HG02973 (cell line): ENCODE results near the gene HSD11B2.
"Not testable (repeated sequence)": the region's sequence is repeated elsewhere in the genome, so short reads cannot be mapped to it uniquely, and the experiment has no call there.

Source experiments
- ATAC-seq: cut with Tn5 transposase; IDR thresholded peaks from one replicate; pipeline ENCODE4 v1.9.1; 2021; ENCODE audit warnings: moderate library complexity; ENCODE audit not compliant: unreplicated experiment

HSD11B2 gene

DNA sequence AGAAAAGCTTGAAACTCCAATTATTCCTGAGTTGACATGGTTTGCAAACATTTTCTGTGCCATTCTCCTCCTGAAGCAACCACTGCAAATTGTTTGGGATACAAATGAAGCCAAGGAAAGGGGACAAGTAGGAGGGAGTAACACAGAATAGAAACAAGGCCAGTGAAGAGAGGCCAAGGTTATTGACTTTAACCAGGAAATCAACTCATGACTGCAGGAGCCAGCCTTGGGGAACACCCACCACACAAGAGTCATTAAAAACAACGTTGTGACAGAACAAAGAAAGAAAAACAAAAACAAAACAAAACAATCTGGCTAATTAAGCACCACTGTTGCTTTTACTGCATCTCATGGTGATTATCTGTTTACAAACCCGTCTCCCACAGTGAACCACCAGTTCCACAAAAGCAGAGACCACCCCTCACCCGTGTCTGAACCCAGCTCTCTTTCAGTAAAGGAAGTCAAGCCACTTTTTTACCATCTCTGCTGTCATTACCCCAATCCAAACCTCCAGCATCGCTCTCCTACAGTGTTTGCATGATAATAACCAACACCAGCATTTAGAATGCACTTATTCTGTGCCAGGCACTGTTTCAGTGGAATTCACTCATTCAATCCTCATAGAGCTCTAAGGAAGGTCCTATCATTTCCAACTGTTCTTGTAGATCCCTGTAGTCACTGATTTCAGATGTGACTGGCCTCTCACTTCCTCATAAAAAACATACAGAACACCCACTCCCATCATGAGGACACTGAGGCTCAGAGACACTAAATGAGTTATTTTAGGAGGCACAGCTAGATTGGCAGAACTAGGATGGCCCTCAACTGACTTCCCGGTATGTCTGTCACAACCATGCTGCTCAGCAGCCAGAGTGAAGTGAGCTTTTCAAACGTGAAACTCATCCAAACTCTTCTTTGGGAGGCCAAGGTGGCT, 16.7 kb upstream of the HSD11B2 start:
- ATAC-seq: no peak

DNA sequence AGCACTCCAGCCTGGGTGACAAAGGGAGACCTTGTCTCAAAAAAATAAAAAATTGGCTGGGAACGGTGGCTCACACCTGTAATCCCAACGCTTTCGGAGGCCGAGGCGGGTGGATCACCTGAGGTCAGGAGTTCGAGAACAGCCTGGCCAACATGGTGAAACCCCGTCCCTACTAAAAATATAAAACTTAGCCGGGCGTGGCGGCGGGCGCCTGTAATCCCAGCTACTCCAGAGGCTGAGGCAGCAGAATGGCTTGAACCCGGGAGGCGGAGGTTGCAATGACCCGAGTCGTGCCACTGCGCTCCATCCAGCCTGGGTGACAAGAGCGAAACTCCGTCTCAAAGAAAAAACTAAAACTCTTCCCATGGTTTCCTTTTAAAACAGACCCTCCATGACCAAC, 15.5 kb upstream of the HSD11B2 start:
- ATAC-seq: not testable (repeated sequence)

DNA sequence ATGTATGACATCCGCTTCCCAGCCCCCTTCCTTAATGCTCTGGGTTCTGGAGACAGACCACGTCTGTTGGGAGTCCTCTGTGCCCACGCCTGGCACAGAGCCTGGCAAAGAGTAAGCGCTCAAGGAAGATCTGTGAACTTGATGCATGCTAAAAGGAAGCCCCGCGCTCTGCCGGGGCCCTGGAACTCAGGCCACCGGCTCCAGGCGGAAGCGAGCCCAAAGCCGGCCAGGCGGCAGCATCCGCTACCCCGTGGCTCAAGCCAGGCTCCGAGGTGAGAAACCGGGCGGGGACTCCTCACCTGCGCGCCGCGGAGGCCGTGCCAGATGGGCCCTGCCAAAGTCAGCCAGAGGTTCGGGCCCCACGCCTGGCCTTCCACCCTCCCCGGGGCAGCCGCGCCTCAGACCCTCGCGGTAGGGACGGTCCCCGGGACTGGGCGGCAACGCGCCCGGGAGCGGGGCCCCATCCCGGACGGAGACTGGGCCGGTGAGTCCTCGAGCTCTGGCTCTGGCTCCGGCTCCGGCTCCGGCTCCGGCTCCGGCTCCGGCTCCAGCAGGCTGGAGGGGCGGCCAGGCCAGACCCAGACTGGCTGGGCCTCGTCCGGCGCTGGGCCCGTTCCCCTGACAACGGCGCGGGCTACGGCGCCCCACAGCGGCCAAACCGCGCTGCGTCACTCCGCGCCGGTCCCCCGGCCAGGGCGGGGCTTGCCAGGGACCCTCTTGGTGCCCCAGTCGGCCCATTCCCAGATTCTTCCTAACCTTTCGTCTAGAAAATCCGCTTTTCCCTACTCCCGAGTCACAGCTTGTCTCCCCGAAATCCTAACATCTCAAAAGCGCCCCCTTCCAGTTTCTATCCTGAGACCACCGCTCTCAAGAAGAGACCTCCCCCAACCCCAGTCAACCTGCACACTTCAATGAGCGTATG, 14.8 kb upstream of the HSD11B2 start, which contains the start of gene ZDHHC1:
TSS of gene ZDHHC1 (minus strand) at position 606 of the 922 bp plus-strand sequence. CDS start 8,702 bp downstream, outside the sequence.
- ATAC-seq: peak; percentile 58

DNA sequence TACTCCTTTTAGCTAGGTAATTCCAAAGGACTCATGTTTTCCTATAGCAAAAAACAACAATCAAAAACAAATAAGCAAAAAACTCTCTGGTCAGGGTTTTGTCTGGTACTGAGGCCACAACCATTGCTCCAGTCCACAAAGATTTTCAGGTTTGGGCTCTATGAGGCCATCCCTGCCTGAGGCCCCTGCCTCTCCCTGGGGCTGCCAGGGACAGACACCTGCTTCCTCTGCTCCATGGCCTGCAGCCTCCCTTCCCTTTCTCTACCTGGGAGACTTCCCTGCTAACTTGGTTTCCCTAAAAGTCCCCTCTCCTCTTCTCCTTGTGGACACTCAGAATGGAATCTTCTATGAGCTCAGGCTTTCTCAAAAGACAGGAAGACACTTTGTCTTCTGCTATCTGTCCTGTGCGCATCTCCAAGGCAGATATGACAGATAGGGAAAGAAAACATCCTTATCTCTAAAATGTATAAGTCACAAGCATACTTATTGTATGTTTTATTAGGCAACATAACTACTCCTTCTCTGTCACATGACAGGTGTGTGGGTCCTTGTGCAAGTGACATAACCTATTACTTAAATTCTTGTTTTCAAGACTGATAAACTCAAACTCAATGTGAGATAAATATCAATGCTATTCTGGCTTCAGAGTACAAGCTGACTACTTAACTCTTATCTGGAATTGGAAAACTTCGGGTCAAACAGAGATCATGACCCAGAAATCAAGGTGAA, 13.4 kb upstream of the HSD11B2 start:
- ATAC-seq: no peak

DNA sequence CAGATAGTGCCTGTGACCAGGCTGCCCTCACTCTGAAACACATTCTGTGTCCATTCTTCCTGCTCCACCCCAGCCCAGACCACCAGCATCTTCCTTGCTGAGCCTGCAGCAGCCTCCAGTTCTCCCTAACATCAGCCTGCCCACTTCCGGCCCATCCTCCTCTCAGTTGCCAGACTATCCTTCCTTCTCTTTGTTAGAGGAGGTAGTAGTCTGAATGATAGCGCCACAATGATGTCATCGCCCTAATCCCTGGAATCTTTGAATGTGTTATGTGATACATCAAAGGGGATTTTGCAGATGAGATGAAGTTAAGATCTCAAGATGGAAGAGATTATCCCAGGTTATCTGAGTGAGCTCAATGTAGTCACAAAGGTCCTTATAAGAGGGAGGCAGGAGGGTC, 11.4 kb upstream of the HSD11B2 start:
- no peak for ATAC-seq

DNA sequence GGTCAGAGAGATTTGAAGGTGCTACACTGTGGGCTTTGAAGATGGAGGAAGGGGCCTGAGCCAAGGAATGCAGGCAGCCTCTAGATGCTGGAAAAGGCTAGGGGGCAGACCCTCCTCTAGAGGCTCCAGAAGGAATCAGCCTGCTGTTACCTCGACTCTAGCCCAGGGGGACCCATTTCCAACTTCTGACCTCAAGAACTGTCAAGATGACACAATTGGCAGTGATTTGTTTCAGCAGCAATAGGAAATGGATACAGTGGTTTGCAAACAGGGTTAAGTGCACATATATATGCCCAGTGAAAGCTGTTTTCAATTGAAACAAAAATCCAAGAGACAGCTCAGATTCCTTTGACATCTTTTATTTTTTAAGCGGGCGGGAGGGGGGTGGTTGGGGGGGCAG, 11.0 kb upstream of the HSD11B2 start:
- ATAC-seq: no peak

DNA sequence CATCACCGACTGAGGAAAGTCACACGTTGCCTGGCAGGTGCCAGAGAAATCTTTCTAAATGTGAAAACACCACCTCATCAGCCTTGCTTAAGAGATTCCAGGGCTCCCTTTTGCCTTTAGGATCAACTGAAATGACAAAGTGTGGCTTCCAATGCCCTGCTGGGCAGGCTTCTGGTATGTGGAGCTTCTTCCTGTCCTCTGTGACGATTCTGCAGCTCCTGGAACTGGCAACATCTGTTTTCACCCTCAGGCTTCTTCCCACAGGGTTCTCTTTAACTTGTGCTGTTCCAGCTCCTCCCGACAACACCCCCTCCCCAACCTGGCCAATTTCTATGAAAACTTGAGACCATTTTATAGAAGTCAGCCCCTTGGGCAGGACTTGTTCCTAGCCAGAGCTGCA, 9.9 kb upstream of the HSD11B2 start:
- no peak for ATAC-seq

DNA sequence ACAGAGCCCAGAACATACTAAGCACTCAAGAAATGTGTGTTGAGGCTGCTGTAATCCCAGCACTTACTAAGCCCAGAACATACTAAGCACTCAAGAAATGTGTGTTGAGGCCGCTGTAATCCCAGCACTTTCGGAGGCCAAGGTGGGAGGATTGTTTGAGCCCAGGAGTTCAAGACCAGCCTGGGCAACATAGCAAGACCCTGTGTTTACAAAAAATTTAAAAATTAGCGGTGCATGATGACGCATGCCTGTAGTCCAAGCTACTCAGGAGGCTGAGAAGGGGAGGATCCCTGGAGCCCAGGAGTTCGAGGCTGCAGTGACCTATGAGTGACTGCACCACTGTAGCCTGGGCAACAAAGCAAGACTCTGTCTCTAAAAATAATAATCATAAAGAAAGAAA, 7.9 kb upstream of the HSD11B2 start:
- no peak for ATAC-seq

DNA sequence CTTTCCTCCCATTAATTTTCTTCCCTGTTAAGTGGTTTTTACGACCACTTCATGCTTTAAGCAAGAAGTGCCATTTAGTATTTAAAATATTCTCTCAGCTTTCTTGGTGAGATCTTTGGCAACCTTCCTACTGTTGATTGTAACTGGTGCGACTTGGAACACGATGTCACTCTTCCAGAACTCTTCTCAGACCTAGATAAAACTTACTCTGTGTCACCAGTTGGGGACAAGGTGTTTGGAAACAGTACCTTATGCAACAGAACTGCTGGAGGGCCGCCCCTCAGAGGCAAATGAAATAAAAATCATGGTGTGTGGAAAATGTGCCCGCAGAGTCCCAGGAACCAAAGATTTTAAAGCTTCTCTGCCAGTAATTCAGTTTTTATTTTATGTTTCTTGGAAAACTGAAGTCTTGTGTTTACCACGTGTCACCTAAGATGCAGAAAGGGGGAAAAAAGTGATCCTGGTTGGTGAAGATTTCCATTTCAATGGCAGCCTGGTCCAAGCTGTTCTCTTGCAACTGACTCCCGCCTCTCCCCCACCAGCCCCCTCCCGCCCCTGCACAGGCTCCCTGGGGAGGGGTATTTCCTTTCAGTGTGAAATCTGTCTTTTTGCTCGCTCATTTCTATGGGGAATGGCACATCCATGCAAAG, 7.2 kb upstream of the HSD11B2 start:
- ATAC-seq: no peak

DNA sequence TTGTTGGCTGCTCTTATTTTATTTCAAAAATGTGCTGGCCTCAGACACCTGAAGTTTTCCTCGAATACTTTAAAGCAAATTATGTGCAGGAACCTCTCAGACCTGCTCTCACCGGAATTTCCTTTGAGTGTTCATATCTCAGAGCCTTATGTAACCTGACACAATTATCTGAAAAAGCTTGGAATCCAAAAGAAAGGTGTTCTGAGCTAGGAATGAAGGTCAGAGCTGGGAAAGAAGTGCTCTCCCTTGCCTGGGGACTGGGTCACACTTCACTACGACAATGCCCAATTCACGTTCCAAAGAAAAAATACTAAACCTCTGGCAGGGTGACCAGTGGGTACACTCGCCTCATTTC, 6.7 kb upstream of the HSD11B2 start:
- ATAC-seq: no peak

DNA sequence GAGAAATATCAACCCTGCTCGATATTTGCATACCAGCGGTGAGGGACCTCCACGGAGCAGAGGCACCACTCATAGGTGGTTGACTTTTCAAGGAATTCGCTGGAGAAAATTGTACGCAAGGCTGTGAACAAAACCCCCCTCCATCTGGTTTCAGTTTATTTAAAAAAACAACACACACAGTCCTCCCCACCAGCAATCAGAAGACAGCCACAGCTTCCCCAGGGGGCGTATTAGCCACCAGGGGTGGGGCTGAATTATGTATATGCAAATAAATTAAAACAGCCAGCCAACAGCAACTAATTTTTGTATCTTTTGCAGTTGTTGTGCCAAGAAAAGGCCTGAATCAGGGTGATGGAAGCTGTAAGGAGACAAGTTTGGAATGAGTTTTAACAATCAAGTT, 5.9 kb upstream of the HSD11B2 start:
- ATAC-seq: no peak

DNA sequence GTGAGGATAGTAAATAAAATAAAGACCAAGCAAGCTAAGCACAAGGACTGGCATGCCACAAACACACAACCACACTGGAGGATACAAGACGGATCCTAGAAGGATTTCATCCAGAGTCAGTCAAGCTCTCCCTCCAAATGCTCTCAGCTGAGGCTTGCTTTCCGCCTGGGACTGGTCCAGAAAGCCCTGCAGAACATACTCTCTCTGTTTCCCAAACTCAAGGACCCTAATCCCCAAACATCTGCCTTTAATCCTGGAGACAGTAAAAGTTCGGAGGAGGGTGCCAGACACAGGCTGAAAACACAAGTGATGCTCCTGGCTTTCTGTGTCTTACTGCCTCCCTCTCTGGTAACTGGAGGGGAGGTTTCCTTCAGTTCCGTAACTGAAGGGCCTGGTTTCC, 5.3 kb upstream of the HSD11B2 start:
- ATAC-seq: no peak

DNA sequence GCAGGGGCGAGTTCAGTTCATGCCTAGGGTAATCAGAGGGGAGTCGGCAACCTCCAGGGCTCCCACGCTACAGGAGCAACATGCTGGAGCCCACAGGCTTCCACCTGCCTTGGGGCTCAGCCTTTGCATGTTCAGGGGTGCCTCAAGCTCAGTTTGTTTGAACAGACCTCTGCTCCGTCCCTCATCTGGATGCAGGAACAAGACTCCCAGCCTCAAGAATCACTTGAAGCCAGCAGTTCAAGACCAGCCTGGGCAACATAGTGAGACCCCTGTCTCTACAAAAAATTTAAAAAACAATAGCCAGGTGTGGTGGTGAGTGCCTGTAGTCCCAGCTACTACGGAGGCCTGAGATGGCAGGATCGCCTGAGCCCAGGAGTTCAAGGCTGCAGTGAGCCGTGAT, 4.9 kb upstream of the HSD11B2 start:
- no peak for ATAC-seq

DNA sequence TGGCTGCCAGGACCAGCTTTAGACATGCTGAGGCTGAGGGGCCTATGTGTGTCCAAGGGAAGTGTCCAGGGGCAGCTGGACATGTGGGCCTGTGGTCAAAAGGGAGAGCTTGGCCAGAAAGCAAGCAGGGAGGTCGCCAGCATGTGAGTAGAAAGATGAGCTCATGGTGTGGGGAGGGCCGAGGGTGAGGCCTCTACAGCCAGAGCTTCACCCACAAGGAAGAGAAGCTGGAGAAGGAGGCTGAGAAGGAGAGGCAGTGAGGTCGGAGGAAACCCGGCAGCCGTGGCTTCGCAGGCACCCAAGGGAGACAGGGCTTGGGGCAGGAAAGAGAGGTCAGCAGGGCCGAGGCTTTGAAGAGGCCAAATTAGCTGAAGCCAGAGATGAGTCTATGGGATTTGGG, 4.0 kb upstream of the HSD11B2 start:
- no peak for ATAC-seq

DNA sequence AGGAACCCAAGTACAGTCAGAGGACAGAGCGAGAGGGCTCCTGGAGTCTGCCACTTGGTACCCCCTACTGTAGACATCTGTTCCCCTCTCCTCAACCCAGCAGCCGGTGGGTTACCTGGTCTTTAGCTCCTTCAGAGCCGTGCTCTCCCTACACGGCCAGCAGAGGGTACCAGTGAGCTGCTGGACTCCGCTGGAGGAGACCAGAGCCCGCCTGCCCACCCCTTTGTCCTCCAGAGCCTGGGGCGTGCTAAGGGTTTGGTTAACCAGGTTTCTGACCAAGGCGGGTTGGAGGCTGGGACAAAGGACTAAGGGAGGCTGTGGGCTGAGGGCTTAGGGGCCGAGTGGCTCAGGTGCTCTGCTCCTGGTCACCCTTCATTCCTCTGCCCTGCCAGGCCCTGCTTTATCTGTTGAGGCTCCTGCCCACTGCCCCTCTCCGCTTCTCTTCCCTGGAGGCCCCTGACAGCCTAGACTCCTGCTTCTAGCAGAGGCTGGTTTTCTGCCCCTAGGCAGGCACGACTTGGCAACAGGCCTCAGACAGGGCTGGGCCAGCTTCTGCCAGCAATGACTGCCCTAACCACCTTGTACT, 2.7 kb upstream of the HSD11B2 start:
- no peak for ATAC-seq

DNA sequence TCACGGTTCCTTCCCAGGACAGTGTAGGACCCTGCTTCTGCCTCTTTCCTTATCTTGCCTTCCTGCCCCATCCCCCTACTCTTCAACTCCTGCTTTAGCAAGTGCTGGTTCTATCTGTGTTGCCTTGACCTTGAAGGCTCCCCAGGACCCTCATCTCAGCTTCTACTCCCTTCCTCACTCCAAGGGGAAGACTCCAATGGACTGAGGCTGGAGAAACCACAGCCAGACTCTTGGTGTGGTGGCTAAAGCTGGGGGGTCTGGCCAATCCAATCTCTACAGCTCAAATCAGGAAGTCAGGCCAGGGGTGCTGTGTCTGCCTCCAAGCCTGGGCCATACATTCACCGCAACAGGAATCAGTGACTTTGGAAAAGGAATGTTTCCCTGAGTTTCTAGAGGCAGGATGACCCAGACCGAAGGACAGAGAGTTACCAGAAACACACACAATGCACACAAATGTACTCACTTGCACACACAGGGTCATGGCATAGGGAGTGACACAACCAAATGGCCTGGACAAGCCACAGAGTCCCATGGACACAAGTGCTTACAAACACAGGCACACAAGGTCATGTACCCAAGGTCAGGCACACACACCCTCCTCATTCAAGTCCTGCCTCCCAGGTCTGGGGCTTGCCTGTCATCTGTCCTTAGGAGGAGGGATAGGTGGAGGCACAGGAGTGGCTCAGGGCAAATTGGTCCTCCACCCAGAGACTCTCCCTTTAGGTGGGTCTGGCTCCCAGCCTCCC, 1.7 kb upstream of the HSD11B2 start:
- ATAC-seq: no peak

DNA sequence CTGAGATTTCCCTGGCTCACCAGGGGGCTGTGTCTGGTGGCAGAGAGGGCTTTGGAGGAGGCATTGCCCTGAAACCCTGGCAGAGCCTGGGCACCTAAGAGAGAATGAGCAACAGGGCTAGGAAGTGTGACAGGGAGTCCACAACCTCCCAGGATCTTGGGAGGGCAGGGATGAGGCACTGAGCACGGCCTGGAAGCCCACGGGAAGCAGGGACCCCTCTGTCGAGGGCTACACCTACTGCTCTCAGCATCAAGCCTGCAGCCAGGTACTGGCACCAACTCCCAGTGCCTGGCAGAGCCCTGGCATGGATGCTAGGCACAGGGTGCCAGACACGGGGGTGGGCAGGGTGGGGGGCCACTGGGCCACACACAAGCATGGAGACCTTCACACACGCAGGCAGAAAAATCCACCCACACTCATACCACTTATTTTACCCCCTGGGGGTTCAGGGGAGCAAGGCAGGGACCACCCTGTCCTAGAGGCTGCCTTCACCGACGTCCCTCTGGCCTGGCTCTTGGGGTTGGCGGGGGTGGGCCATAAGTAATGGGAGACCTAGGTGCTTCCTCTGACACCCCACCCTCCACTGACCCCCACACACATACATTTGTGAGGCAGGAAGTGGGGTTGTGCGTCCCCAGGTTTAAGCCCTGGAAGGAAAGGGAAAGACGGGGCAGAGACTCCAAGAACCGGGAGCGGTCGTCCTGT, 970 bp upstream of the HSD11B2 start:
- no peak for ATAC-seq

DNA sequence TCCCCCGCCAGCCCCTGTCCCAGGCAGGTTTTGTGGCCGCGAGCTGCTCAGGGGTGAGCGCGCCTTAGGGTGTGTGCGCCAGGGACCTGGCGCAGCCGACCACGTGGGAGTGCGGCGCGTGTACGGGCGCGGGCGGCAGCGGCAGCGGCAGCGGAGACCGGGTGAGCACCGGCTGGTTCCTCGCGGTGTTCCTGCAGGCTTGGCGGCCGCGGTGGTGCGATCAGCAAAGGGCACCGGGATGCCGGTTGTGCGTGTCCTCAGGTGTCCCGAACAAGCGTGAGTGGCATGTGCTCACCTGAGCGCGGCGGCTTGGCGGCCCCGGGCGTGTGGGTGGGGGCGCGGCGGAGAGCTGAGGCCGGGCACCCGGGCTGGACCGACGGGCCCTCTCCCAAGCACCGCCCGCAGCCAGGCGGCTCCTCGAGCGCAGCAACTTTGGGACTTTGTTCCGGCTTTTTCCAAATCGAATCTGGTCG, 381 bp upstream of the HSD11B2 start:
- no peak for ATAC-seq
